HepG2 (cell line): ENCODE data around the gene EPHX1. TPM values are rescaled to one million over a fixed set of nuclear protein-coding genes. Genes with fewer than 3 reads are reported as not detected.

Source experiments
- EHMT2 ChIP-seq: fragments of 200-600 bp; sonication (generic); IDR thresholded peaks from 2 replicates; pipeline ENCODE4 v1.7.0; 2017; ENCODE audit warnings: antibody characterized with exemption, low read depth, low read length, borderline replicate concordance
- ESRRA ChIP-seq: sonication (generic); formaldehyde crosslinking; IDR thresholded peaks from 2 replicates; pipeline ENCODE4 v1.5.1; 2020; ENCODE audit warnings: mild to moderate bottlenecking, low read depth, missing genetic modification reagents
- MZF1 ChIP-seq: sonication (generic); formaldehyde crosslinking; IDR thresholded peaks from 2 replicates; pipeline ENCODE4 v1.8.1; 2023; ENCODE audit warnings: mild to moderate bottlenecking, missing genetic modification reagents, borderline replicate concordance
- PCBP1 ChIP-seq: fragments of 200-400 bp; formaldehyde crosslinking; IDR thresholded peaks from 2 replicates; pipeline ENCODE4 v1.6.1; 2017; ENCODE audit warnings: mild to moderate bottlenecking, low read depth, low read length, borderline replicate concordance
- PHF21A ChIP-seq: sonication (generic); formaldehyde crosslinking; IDR thresholded peaks from 2 replicates; pipeline ENCODE4 v1.5.0; 2020; ENCODE audit warnings: mild to moderate bottlenecking, missing genetic modification reagents
- PHF5A ChIP-seq: IDR thresholded peaks from one replicate; pipeline ENCODE4 v1.6.1; 2018; ENCODE audit warnings: low read depth, missing genetic modification reagents; ENCODE audit not compliant: unreplicated experiment
- RARG ChIP-seq: sonication (generic); formaldehyde crosslinking; IDR thresholded peaks from 2 replicates; pipeline ENCODE4 v1.4.0; 2020; ENCODE audit warnings: low read depth, mild to moderate bottlenecking, missing genetic modification reagents
- SIX1 ChIP-seq: sonication (generic); formaldehyde crosslinking; IDR thresholded peaks from 2 replicates; pipeline ENCODE4 v1.4.0; 2020; ENCODE audit warnings: missing genetic modification reagents, borderline replicate concordance
- SNAPC2 ChIP-seq: sonication (generic); formaldehyde crosslinking; IDR thresholded peaks from 2 replicates; pipeline ENCODE4 v1.8.1; 2022; ENCODE audit warnings: mild to moderate bottlenecking, missing genetic modification reagents
- SNAPC4 ChIP-seq: sonication (generic); formaldehyde crosslinking; IDR thresholded peaks from 2 replicates; pipeline ENCODE4 v1.4.0; 2020; ENCODE audit warnings: mild to moderate bottlenecking, missing genetic modification reagents
- ZC3H13 ChIP-seq: sonication (generic); formaldehyde crosslinking; IDR thresholded peaks from 2 replicates; pipeline ENCODE4 v1.8.1; 2023; ENCODE audit warnings: mild to moderate bottlenecking, missing genetic modification reagents, moderate library complexity
- ZC3H4 ChIP-seq: sonication (generic); formaldehyde crosslinking; IDR thresholded peaks from 2 replicates; pipeline ENCODE4 v1.4.0; 2020; ENCODE audit warnings: missing genetic modification reagents, borderline replicate concordance
- ZFP36L2 ChIP-seq: sonication (generic); formaldehyde crosslinking; IDR thresholded peaks from 2 replicates; pipeline ENCODE4 v1.4.0; 2020; ENCODE audit warnings: missing genetic modification reagents
- ZNF12 ChIP-seq: sonication (generic); formaldehyde crosslinking; IDR thresholded peaks from 2 replicates; pipeline ENCODE4 v1.5.0; 2020; ENCODE audit warnings: missing genetic modification reagents
- ZNF224 ChIP-seq: sonication (generic); formaldehyde crosslinking; IDR thresholded peaks from 2 replicates; pipeline ENCODE4 v1.5.0; 2020; ENCODE audit warnings: mild to moderate bottlenecking, missing genetic modification reagents
- ZNF766 ChIP-seq: sonication (generic); formaldehyde crosslinking; IDR thresholded peaks from 2 replicates; pipeline ENCODE4 v1.5.0; 2020; ENCODE audit warnings: missing genetic modification reagents, borderline replicate concordance
- polyA plus RNA-seq, 8 experiments: library from polyadenylated mRNA; depleted of rRNA in 3 of 8; stranded (reverse) in 7 of 8; unstranded in 1 of 8; fragments of >200 nt; fragmentation: Illumina TruSeq in 4 of 8; extraction: Trizol in 4 of 8; gene quantifications; 2 replicates each; pipeline versions ENCODE4 v1.2.1 to v1.2.3, GENCODE V29; 2011 to 2016; ENCODE audit warnings: low read depth in 4 of 8, missing spikeins in 1 of 8, mixed read lengths in 1 of 8; ENCODE audit not compliant: insufficient read depth in 1 of 8
- total RNA-seq, 5 experiments: library from RNA; depleted of rRNA; stranded (reverse); fragments of >200 nt; fragmentation: Illumina TruSeq; extraction: Trizol; gene quantifications; 2 replicates each; pipeline ENCODE4 v1.2.3, GENCODE V29; 2016; ENCODE audit warnings: low read depth in 1 of 5
- TF ChIP-seq, protein P1 (sequence below): IDR thresholded peaks from 2 replicates; pipeline ENCODE4 v1.6.1; 2016
- TF ChIP-seq, protein P2 (sequence below): sonication (generic); formaldehyde crosslinking; IDR thresholded peaks from 2 replicates; pipeline ENCODE4 v1.8.0; 2022; ENCODE audit warnings: mild to moderate bottlenecking, missing genetic modification reagents, borderline replicate concordance
- TF ChIP-seq, protein P3 (sequence below): sonication (generic); formaldehyde crosslinking; IDR thresholded peaks from 2 replicates; pipeline ENCODE4 v1.5.0; 2020; ENCODE audit warnings: mild to moderate bottlenecking, missing genetic modification reagents

The EPHX1 gene
- total and polyA plus RNA-seq, 2 of the 13 experiments (the other 11 are each of a cell fraction or from before 2014, with no cell fraction given), result 27.7 to 36.5 TPM

- TF ChIP-seq PHF5A (CRISPR knock-in tag), result no peak
- no peak for TF ChIP-seq ZFP36L2 (CRISPR knock-in tag)
- TF ChIP-seq ZC3H13, result no peak
- peak; percentile 65; the same call in 1 of the 2 replicates for TF ChIP-seq SNAPC2
- TF ChIP-seq PCBP1, result no peak
- TF ChIP-seq, protein P1, sequence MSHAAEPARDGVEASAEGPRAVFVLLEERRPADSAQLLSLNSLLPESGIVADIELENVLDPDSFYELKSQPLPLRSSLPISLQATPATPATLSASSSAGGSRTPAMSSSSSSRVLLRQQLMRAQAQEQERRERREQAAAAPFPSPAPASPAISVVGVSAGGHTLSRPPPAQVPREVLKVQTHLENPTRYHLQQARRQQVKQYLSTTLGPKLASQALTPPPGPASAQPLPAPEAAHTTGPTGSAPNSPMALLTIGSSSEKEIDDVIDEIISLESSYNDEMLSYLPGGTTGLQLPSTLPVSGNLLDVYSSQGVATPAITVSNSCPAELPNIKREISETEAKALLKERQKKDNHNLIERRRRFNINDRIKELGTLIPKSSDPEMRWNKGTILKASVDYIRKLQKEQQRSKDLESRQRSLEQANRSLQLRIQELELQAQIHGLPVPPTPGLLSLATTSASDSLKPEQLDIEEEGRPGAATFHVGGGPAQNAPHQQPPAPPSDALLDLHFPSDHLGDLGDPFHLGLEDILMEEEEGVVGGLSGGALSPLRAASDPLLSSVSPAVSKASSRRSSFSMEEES (CRISPR knock-in tag), result no peak; the same call in 1 of the 2 replicates
- peak; percentile 74; the same call in 1 of the 2 replicates for TF ChIP-seq SIX1 (CRISPR knock-in tag)
- no peak for TF ChIP-seq ZNF766 (CRISPR knock-in tag)
- TF ChIP-seq EHMT2, result no peak
- no peak; the same call in 1 of the 2 replicates for TF ChIP-seq ZC3H4
- TF ChIP-seq, protein P2, sequence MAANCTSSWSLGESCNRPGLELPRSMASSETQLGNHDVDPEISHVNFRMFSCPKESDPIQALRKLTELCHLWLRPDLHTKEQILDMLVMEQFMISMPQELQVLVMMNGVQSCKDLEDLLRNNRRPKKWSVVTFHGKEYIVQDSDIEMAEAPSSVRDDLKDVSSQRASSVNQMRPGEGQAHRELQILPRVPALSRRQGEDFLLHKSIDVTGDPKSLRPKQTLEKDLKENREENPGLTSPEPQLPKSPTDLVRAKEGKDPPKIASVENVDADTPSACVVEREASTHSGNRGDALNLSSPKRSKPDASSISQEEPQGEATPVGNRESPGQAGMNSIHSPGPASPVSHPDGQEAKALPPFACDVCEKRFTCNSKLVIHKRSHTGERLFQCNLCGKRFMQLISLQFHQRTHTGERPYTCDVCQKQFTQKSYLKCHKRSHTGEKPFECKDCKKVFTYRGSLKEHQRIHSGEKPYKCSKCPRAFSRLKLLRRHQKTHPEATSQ (CRISPR knock-in tag), result 0 out of 2 replicates have a peak, but pooled peaks have one; percentile 74
- no peak for TF ChIP-seq MZF1
- no peak for TF ChIP-seq ZNF12 (CRISPR knock-in tag)
- no peak for TF ChIP-seq ZNF224 (CRISPR knock-in tag)
- no peak for TF ChIP-seq RARG
- peak; percentile 72 for TF ChIP-seq ESRRA (CRISPR knock-in tag)
- TF ChIP-seq SNAPC4 (CRISPR knock-in tag), result no peak
- TF ChIP-seq, protein P3, sequence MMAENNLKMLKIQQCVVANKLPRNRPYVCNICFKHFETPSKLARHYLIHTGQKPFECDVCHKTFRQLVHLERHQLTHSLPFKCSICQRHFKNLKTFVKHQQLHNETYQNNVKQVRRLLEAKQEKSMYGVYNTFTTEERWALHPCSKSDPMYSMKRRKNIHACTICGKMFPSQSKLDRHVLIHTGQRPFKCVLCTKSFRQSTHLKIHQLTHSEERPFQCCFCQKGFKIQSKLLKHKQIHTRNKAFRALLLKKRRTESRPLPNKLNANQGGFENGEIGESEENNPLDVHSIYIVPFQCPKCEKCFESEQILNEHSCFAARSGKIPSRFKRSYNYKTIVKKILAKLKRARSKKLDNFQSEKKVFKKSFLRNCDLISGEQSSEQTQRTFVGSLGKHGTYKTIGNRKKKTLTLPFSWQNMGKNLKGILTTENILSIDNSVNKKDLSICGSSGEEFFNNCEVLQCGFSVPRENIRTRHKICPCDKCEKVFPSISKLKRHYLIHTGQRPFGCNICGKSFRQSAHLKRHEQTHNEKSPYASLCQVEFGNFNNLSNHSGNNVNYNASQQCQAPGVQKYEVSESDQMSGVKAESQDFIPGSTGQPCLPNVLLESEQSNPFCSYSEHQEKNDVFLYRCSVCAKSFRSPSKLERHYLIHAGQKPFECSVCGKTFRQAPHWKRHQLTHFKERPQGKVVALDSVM (CRISPR knock-in tag), result no peak
- peak; percentile 80 for TF ChIP-seq PHF21A (CRISPR knock-in tag)
These were observed 42.0 kb upstream of the EPHX1 start (continued) for GRCh38 chr1:225767634-225768540.
